Activated CD4-positive, CD25-positive, alpha-beta regulatory T cell treated with anti-CD3 and anti-CD28 coated beads, Interleukin-2, amount 50 U/mL, for 72 hours (primary cell): ENCODE results near the gene TMEM132D.

Experiments used
- DNase-seq: peaks from one replicate; pipeline ENCODE4 v3.0.0; 2021

The TMEM132D gene

DNA sequence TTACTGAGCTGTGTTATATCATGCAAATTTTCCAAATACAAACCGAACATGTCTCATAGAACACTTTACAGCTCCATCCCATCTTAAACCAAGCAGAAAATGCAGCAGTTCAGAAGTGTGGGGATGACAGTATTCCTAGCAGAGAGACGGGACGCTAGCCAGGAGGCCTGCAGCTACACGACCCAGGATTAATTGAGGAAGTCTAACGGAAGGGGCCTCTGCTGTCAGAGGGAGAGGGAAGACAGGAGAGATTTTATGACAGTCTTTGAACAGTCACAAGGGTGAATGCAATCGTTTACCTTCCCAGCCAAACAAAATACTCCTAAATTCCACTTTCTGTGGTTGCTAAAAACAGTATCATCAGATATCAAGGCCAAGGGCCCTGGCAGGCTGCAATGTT lies 261.9 kb downstream of the TMEM132D start:
- DNase-seq = no peak

DNA sequence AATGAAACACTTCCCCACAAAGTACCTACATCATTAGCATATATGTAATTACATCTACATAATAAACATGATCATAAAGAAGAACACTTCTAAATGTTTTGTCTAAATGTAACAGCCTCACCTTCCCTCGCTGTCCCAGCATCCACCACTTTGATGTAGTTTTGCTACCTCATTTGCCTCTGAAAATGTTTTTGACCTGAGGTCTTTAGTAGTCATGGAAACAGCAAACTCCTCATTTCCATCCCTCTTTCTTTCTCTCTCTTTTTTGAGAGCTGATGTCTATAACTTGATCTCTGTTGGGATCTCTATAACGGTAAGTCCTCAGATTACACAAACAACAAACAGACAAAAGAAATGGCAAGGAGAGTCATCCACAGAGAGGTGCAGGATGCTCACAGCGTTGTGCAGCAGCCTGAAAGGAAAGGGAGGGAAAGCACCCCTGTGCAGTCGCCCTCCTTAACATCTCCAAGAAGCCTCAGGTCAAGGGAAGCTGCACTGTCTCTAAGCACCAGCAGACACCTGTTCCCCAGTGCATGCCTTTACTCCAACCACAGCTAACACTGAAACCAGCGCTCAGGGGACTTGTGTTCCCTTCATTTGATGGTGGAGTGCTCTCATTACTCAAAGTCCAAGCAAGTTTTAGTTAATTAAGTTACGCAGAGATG lies 268.7 kb downstream of the TMEM132D start:
- no peak for DNase-seq

DNA sequence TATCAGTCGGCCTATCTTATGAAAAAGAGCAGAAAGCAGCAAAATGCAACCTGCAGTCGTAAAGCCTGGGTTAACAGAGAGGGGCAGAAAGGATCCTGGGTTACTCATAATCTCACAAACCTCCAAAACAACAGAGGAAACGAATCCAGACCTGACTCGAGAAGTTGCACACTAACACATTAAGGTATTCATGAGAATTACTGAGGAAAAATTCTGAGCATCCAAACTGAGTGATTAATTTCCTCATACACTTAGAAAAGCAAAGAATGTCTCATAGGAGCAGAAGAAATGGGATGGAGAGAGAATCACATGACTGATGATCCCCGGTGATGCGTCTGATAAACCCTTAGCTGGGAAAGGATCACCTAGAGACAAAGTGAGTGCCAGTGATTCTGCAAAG lies 272.5 kb downstream of the TMEM132D start:
- DNase-seq = no peak

DNA sequence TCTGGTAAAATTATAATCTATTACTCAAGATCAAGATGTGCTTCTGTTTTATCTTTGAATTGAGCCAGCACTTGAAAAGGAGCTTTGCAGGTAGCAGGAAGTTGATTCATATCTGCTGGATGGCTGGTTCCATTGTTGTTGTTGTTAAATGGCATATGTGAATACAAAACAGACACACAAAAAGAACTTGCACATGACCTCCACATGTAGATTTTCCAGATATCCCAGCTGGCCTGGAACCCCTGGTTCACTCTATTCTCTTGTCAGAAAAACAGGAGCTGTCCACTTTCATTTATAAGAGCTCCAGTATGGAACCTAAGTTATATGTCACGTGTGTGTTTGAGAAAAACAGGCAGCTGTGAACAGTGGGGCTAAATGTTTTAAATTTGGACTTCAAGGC lies 273.9 kb downstream of the TMEM132D start:
- DNase-seq = no peak

DNA sequence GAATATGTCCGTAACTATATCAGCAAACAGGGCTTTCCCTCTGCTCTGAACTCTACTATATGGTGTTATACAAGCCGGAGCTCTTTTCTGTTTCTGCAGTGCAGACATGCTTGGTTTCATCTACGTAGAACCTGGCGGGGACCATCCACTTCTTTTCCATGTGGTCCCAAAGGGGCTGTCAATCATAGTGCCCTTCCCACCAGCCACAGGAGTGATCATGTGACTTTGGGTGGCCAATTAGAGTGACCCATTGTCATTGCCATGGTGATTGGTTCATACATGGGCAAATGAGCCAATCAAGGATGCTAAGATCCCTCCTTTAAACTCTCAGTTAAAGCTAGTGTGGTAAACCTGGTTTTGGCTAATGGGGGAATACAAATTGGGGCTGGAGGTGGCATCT lies 281.3 kb downstream of the TMEM132D start:
- DNase-seq = no peak

DNA sequence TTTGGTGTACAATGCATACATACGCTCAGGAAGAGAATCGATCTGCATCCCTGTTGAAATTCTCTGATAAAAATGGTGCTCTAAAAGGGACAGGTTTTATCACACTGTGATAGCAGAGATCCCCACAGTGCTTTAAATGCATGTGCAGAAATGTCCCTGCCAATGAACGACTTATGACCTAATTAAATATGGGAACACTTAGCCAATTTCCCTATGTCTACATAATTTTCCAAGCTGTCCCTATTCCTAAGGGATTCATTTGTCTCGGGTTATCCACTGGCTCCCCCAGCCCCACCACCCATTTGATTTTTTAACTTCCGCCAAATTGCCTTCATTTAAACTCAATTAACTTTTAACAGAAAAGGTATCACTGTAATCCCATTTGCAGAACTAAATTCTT lies 284.6 kb downstream of the TMEM132D start:
- no peak for DNase-seq

DNA sequence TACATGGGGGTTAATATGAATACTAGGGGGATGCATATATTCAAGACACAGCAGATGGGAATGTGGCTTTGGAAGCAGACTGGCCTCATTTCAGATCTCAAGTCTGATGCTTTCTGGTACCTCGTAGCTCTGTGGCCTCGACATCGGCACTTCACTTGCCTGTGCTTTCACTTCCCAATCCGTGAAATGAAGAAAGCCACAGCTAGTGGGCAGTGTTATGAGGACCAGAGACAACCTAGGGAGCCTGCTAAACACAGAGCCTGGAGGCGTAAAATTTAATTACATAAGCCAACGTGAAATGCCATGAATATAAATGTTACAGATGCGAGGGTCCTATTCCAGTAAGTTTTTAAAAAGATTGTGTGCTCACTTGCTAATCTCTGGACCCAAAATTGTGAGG lies 286.0 kb downstream of the TMEM132D start:
- DNase-seq = no peak

DNA sequence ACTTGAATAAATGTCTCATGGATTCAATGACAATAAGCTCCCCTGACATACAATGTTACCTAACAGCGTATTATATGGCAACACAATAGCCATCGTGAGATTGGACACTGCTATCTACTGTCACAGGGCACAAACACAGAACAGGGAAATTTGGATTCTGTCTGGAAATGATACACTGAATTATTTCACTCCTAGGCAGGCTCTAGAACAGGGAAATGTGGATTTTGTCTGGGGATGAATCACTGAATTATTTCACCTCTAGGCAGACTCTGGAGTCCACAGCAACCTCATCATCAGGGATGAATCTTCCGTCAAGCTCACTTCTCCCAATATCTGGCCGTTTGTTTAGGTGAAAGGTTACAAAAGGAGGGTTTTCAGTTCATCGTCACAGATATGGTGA lies 288.8 kb downstream of the TMEM132D start:
- DNase-seq = no peak

DNA sequence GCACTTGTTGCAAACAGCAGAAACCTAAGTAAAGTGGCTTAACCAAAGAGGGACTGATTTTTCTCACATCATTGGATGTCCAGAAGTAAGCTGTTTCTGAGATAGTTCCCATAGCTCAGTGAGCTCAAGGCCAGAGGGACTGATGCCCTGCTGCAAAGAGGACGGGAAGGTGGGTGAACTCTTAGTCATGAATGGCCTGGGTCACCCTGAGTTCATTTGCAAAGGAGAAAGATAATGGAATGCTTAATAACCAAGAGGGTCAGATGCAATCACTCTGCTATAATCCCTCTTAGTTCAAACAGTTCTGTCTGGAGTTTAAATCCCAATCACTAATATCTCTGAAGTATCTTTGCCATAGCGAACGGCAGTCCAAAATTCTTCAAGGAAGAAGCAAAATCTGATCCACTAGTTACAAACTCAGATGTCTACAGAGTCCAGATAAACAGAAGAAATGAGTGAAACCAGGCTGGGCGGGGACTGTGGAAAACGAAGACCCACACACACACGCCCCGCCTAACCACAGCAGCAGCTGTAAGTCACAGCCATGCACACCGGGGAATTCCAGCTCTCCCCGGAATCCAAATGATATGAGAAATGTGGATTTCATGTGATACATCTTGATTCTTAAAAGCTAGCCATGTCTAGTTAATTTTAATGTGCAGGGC lies 289.5 kb downstream of the TMEM132D start:
- DNase-seq = no peak

DNA sequence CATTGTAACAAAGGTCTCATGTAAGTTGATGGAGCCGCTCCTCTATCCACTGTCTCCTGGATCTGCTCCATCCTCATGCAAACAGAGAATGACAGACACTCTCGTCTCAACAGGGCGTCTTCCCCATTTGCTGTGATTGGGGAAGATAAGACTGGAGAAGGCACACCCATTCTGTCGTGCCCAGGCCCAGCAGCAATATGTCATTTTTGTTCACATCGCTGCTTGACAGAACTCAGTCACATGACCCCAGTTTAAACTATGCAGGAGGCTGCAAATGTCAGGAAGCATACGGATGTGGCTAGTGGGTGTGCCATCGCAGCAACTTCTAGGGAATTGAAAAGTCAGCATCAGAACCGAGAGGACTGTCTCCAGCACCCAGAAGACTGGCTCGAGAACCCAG lies 290.5 kb downstream of the TMEM132D start:
- no peak for DNase-seq

DNA sequence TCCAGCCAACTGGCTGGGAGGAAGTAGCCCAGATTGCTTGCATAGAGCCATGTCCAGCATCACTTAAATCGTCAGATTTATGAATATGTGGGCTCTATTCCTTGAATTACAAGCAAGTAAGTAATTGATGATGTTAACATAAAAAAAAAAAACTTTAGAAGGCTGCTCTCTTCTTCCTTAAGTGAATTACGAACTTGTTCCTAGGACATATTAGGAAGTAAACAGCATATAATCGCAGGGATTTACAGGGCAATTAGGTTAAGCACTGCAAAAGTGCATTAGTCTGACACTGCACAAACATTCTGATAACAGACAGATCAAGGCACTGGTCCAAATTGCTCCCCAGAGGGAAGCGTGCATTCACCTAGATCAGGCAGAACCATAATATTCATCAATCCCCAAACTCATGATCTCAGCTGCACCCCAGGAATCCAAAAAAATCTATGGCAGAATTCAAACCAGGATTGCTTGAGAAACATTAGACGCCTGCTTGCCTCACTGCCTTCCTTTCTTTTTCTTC lies 293.2 kb downstream of the TMEM132D start:
- DNase-seq = no peak

DNA sequence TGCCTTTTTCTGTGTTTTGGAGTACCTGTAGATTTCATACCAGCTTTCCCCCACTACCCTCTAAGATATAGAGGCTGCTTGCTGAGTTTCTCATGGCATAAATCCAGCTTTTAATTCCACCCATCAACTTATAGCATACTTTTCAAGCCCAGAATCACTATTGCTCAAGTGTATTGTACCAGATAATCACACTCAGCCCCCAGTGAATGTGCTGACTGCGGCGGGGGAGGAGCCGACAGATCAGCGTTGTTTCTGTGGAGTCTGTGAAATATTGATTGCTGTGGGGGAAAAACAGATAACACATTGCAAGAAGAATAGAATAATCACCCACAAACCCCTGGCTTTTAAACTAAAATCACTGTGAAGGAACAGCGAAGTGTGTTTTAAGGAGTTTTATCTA lies 296.1 kb downstream of the TMEM132D start:
- DNase-seq = no peak

DNA sequence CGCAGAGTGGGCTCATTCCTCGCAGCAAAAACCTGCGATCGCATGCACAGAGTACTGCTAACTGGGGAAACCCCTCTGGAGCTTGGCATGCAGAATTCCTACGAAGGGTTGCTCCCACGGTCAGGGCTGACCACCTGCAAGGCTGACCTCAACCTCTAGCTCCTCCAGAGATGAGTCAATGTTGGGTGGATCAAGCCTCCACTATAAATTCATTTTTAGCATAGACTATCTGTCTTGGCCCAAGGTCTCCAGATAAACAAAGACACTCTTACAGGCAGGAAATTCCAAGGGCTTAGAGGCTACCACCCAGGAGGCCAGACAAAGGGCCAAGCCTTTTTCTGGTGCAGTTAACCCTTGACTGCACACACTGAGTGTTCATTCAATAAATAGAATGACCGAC lies 296.5 kb downstream of the TMEM132D start:
- DNase-seq = no peak

DNA sequence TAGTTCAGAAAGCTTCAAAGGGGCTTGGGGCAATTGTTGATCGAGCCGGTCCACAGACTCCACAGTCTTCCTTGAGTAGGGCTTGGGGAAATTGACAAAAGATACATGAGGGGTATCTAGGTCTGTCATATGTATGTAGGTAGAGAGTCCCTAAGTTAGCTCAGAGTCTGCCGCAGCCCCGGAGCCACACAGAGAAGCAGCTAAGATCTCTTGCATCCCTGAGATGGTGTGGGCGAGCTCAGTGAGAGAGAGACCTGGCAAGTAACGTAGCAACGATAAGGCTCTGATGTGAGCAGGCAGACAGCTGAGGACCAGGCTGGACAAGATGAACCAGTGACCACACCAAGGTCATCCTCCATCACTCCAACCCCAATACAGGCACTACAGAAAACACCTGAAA lies 297.6 kb downstream of the TMEM132D start:
- no peak for DNase-seq

DNA sequence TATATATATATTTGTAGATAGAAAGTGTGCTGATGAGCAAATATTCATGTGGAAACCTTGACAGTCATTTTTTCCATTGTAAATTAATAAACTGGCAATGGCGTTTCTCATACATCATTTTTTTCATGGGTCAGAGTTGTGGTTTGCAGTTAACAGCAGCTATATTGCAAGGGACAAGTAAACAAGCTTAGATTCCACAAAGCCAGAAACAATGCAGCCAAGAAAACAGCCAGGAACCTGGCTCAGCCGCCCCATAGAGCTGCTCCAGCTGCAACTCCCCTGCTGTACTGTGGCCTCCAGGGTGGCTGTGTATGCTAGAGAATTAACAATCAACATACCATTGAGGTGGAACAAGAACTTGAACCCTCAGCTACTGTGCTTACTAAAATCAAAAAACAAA lies 298.2 kb downstream of the TMEM132D start:
- no peak for DNase-seq

DNA sequence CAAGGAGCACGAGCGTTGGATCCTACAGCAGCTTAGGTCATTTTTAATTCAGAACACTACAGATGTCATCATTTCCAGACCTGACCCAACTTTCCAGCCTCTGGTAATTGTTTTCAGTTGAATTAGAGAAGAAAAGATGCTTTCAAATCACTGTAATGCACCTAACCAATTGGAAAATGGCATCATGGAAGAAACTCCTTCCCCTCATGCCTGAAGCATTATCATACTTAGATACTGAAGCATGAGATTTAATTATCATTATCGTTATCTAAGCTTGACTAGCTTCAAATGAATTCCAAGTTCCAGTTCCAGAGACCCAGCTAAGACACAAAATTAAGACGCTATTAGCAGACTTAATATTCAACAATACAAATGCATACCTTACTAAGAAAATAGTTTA lies 299.3 kb downstream of the TMEM132D start:
- no peak for DNase-seq

DNA sequence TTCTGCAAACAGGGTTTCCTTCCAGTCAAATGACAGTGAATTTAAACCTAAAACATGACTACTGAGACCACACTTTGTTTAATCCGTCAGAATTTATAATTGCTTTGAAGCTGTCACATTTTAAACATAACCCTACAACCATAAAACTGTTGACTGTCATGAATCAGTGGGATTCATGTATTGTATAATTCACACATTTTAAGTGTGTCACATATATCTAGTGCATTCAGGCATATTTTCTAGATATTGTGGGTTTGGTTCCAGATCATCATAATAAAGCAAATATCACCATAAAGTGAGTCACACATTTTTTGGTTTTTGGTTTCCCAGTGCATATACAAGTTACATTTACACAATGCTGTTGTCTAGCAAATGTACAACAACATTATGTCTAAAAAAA lies 304.4 kb downstream of the TMEM132D start:
- no peak for DNase-seq

DNA sequence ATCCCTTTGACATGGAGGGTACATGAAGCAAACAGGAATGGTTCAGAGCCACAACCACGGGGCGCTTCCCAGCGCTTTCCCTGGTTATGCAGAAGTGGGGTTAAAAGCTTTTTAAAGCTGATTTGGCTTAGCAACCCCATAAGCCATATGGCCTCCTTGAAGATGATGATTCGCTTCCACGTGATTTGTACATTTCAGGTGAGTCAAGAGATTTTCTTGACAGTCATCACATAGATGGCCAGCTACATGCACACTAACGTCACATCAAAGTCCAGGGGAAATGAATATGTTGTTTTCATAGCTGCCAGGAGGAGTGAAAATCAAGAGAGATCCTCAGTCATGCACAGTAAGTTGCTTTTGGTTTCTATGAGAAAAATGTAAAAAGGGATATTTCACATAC lies 309.7 kb downstream of the TMEM132D start:
- DNase-seq = no peak

DNA sequence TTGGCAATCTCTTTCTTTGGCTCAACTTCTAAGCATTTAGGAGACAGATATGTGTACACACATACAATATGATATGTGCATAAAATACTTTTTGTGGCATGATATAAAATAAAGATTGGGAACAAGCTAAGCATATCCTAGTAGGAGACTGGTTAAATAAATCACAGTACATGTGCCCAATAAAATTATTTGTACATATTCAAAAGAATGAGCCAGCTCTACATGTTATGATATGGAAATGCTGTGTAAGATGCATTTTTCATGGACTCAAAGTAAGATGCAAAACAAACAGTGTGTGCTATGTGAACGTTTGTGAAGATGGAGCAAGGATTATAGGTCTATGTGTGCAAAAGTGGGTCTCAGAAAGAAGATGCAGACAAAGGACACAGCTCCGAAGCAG lies 311.4 kb downstream of the TMEM132D start:
- DNase-seq = no peak

DNA sequence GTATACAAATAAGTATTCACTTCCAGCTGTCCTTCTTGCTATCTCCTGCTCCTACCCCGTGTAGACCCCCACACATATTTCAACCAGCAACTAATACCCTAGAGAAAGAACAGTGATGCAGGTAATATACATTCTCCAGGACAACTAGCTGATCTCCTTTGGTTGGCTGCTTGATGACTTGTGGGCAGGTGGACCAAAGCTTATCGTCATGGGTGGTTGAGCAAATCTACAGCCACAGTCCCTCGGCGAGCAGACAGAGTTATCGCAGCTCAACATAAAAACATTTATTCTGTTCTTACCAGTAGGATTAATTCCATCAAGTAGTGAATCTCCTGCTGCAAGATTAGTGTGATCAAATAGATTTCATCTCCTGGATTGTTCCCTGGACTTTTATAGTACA lies 314.3 kb downstream of the TMEM132D start:
- DNase-seq = no peak

DNA sequence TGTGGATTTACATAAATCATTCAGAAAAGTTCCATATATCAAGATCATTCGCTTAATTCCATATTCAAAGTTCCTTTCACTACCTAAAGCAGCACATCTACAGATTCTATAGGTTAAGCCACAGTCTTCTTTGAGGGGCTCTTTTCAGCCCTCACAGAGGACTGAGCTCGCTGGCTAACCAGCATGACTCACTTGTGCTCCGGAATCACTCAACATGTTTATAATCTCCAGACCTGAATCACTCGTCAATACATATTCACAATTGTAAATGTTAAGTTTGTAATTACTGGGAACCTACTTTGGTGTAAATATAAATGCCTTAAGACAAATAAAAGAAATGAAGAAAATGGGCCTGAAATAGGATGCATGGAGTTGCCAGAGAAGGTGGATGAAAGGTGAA lies 315.7 kb downstream of the TMEM132D start:
- DNase-seq = no peak

DNA sequence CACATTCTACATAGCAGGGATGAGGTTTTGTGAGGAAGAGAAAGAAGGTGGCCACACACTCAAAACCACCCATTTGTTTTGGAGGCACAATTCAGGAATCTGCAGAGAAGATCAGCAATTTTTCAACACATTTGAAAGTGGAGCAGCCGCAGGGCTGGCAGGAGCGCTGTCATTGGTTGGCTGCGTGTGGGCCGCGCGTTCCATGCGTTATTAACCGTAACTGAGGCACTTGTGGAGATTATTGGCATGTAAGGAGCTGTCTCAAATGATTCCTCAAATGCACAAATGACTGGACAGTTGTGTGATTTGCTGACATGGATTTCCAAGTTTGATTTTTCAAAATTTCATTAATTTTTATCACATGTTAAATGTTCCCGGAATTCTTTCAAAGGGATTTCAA lies 318.5 kb downstream of the TMEM132D start:
- no peak for DNase-seq

DNA sequence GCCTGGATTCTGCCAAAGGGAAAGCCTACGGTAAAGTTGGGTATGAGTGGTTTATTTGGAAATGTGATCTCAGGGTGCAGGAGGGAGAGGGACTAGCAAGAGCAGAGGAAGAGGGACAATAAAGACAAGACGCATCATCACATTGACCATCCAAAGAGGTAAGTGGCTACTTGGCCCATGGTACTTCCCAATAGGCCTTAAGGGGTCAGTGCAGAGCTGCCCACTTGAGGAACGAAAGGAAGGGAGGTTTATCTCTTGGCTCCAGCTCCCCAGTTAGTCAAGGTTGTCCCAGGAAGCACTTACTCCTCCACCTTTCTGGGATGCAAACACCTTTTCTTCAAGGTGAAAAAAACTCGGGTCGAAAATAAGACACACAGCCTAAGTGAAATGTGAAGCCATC lies 323.9 kb downstream of the TMEM132D start:
- DNase-seq = no peak

DNA sequence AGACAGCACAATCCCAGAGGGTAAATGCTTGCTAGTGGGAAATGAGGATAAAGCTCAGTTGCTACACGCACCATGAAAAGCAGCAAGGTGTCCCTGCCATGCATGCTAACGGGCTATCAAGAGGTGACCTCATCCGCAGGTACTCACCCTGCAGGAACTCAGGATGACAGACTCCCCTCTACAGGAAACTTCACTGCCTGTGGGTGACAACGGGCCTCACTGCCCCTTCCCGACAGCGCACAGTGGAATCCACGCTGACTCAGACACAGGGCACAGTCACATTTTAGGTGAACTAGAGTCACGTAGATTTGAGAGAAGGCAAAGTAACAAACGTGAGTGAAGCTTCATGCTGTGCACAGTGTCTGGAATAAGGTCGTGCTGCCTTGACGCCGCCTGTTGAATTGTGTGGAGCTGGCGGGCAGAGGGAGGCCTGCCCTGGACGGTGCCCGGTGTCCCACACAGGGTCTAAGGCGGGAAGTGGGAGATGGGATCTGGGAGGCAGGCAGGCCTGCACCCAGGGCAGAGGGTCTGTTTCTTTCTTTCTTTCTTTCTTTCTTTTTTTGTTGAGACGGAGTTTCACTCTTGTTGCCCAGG lies 331.8 kb downstream of the TMEM132D start:
- no peak for DNase-seq
